A549 (cell line): ENCODE results near the gene RAB37.

Source experiments
- BHLHE40 ChIP-seq: IDR thresholded peaks from 2 replicates; pipeline ENCODE4 v1.6.1; 2012; ENCODE audit warnings: low read depth, low read length, inconsistent platforms
- CTCF ChIP-seq: fragments of >200 bp; sonication (Bioruptor Twin); formaldehyde crosslinking; IDR thresholded peaks from 3 replicates; pipeline ENCODE4 v1.5.1; 2016
- E2F6 ChIP-seq: IDR thresholded peaks from 2 replicates; pipeline ENCODE4 v1.6.1; 2012; ENCODE audit warnings: low read depth, borderline replicate concordance
- HES2 ChIP-seq: fragments of >200 bp; sonication (Bioruptor Twin); formaldehyde crosslinking; IDR thresholded peaks from 2 replicates; pipeline ENCODE4 v1.6.1; 2016
- MAX ChIP-seq: IDR thresholded peaks from 2 replicates; pipeline ENCODE4 v1.6.1; 2012
- RAD21 ChIP-seq, 2 experiments: fragments of >200 bp in 1 of 2; sonication (Bioruptor Twin) in 1 of 2; formaldehyde crosslinking in 1 of 2; IDR thresholded peaks in 1 of 2; conservative IDR thresholded peaks in 1 of 2; 2 replicates in 1 of 2; 3 replicates in 1 of 2; pipeline ENCODE4 v1.6.1; 2012 to 2018; ENCODE audit warnings: inconsistent platforms in 1 of 2
- RCOR1 ChIP-seq: fragments of 150-350 bp; IDR thresholded peaks from 2 replicates; pipeline ENCODE4 v1.6.1; 2014; ENCODE audit warnings: antibody characterized with exemption, low read length, low read depth
- REST ChIP-seq: fragments of 200-600 bp; sonication (generic); IDR thresholded peaks from 2 replicates; pipeline ENCODE4 v1.6.1; 2016; ENCODE audit warnings: antibody characterized with exemption, mild to moderate bottlenecking, moderate library complexity
- TP53 ChIP-seq: fragments of 250-450 bp; sonication (Bioruptor Pico); IDR thresholded peaks from 2 replicates; pipeline ENCODE4 v1.5.0; 2021; ENCODE audit warnings: mild to moderate bottlenecking, moderate library complexity

- no peak for TF ChIP-seq MAX
- no peak for TF ChIP-seq E2F6
- TF ChIP-seq CTCF, result no peak
- TF ChIP-seq RAD21 (conservative IDR thresholded peaks at IDR 0.05 in 1 of 2, IDR thresholded peaks at IDR 0.05 in 1 of 2), result no peak
- no peak for TF ChIP-seq HES2
- no peak for TF ChIP-seq TP53
- no peak for TF ChIP-seq REST
- TF ChIP-seq BHLHE40, result no peak
- TF ChIP-seq RCOR1, result no peak
Observed at GRCh38 chr17:74722782-74723181, 14.3 kb upstream of the RAB37 start.
